GM20431 (cell line): Measurements from ENCODE around the gene BEGAIN.

Experiments used
- in situ Hi-C: fragments of 300-500 bp; cut with MseI, MboI; formaldehyde crosslinking; loops from one replicate; pipeline ENCODE4 v1.15.0; 2020; ENCODE audit warnings: low sequenced_read_pairs; ENCODE audit not compliant: unreplicated experiment

Gene BEGAIN

GRCh38 chr14:100555436-100556139, 31.6 kb downstream of the BEGAIN start:
- in situ Hi-C loops: no loop called here

GRCh38 chr14:100554696-100555320, 32.4 kb downstream of the BEGAIN start:
- in situ Hi-C loops: no loop called here

- in situ Hi-C loops: no loop called here
Observed at GRCh38 chr14:100554082-100554677, 33.0 kb downstream of the BEGAIN start.

- in situ Hi-C loops: no loop called here
Observed at GRCh38 chr14:100553471-100553870, 33.7 kb downstream of the BEGAIN start.

DNA sequence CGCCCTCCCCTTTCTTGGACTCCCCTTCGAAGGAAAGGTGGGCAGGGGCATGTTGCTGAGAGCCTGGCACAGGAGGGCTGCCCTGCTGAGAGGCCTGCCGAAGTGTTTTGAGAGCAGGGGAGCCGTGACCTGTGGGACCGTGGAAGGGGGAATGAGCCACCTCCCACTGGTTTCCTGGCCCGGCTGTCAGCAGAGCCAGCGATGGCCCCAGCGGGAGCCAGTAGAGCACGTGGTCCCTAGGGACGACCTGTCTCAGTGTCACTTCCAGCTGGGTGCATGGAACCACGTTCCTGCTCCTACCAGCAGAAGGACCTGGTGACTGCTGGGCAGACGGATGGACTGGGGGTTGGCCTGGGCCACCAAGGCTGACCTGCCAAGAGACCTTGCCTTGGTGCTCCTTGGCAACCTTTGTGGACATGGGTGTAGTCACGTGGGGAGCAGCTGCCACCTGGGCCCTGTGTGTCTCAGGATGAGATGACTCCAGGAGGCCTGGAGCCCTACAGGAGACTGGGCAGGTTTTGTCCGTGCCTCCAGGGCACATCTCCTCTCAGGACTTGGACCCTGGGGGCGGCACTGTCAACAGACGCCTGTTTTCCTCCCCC, 34.6 kb downstream of the BEGAIN start:
- in situ Hi-C loops: no loop called here

- in situ Hi-C loops: no loop called here
Observed at GRCh38 chr14:100551056-100551455, 36.2 kb downstream of the BEGAIN start.

DNA sequence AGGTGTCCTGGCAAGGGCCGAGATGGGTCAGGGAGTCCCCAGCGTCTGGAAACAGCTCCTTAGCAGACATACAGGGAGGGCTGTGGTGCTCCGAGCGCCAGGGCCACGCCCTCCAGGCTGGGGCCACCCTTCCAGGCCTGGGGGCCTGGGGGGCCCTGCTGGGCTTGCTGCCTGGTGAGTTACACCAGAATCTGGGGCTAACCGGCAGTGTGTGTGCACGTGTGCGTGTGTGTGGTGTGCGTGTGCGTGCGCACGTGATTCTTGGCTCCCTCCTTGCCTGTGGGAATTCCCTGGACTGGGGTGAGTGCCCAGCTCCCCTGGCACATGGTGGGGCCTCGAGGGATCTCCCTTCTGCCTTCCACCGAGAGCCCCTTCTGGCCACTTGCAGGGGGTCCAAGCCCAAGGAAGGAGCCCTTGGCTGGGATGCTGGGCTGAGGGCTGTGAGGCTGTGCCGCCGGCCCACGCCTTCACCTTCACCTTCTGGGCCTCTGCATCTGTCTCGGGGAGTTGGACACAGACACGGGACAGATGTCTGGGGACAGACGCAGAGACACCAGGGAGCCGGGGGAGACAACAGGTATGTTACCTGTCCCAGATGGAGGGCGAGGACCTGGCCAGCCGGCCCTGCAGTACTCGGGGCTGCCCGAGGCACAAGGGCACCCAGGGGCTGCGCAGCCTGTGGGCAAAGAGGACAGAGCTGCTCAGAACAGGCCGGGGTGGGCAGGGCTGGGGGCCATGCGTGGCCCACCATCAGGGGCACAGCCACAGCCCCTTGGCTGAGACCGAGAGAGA, 37.2 kb downstream of the BEGAIN start:
- in situ Hi-C loops: no loop called here

- in situ Hi-C loops: no loop called here
Observed at GRCh38 chr14:100548939-100549338, 38.3 kb downstream of the BEGAIN start.

- in situ Hi-C loops: no loop called here
Observed at GRCh38 chr14:100548295-100548655, 38.9 kb downstream of the BEGAIN start.

GRCh38 chr14:100547633-100548294, 39.5 kb downstream of the BEGAIN start:
- in situ Hi-C loops: no loop called here

GRCh38 chr14:100546051-100546443, 41.2 kb downstream of the BEGAIN start:
- in situ Hi-C loops: no loop called here

- in situ Hi-C loops: no loop called here
Observed at GRCh38 chr14:100545359-100545758, 41.9 kb downstream of the BEGAIN start.

DNA sequence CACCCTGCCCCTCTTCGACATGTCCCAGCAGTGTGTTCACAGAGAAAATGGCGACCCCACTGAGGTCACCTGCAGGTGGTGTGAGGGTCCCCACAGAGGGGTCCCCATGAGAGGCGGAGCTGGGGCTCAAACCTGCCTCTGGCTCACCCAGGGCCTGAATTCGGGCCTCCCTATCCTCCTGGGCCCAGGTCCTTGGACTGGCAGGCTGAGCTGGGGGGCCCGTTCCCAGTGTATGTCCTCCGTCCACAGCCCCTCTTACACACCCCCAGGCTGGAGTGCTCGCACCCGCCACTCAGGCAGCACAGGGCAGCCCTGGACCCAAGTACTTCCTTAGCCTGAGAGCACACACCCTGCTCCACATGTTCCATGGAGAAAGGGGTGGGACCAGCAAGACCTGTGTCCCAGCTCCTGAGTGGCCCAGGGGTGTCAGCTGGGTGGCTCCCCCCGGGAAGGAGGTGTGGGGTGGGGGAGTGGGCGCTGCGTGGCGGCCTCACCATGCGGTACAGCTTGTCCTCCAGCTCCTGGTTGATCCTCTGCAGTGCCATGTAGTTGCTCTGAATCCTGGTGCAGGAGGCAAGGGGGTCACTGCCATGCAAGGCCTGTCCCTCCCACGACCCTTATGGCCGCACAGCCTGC, 42.6 kb downstream of the BEGAIN start:
- in situ Hi-C loops: no loop called here

- in situ Hi-C loops: no loop called here
Observed at GRCh38 chr14:100543471-100544455, 43.5 kb downstream of the BEGAIN start.

DNA sequence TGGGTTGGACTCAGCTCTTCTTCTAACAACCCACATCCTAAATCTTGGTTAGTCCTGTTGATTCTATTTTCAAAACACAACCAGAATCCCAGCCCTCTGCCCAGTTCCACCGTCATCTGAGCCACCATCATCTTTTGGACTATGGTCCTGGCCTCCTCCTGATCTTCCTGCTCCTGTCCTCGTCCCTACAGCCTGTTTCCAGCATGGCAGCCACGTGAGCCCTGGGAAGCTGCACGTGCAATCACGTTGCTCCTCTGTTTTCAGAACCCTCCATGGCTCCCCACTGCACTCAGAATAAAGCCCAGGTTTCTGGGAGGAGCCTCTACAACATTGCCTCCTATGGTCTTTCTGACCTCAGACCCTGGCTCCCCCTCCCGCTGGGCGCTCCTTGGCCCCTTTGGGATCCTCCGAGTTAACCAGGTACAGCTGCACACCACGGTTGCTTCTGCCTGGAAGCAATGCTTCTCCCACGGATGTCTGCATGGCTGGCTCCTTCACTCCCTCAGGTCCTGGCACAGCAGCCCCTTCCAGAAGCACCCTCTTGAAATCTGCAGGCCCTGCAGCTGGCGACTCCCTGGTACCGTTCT, 44.5 kb downstream of the BEGAIN start:
- in situ Hi-C loops: no loop called here

DNA sequence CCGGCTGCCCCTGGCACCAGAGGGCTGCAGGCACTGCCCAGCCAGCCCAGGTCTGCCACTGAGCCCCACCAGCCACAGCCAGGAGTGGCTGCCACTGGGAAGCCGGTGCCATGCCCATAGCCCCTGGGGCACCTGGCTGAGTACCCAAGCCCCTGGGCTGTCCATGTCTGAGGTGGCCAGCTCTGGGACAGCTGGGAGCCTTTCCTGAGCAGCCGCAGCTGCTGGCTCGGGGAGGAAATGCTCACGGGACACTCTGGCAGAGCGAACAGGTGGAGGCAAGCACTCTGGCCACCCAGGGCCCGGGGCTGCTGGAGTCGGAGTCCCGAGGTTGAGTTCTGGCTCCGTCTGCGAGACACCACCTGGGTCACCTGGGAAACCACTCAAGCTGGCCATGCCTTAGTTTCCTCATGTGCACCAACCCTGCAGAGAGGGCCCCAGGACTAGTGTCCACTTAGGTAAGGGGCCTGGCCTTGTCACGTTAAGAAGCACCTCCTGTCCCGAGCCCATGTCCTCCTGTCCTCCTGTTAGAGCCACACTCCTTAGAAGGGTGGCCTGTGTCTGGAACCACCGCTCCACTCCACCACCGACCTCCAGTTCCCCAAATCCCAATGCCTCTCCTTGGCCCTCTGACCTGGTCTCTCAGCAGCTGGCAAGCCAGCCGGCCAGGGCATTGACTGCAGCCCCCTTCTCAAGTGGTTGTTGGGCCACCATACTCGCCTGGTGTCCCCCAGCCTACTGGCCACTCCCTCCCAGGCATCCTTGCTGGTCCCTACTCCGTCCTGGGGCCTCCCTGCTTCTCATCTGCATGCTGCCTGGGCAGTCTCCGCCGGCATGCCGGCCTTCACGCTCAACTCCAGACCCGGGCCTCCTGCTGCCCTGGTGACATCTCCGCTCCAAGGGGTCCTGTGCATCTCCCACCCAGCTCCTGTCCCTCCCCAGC, 45.3 kb downstream of the BEGAIN start:
- in situ Hi-C loops: no loop called here
